ENCODE data around the gene FAR2. TPM values are rescaled to one million over a fixed set of nuclear protein-coding genes. Genes with fewer than 3 reads are reported as not detected.
"Not testable (repeated sequence)": the region's sequence is repeated elsewhere in the genome, so short reads cannot be mapped to it uniquely, and the experiment has no call there.

The FAR2 gene
- total RNA-seq, 2 experiments from 2014 or later, result 0.53 to 1.6 TPM

DNA sequence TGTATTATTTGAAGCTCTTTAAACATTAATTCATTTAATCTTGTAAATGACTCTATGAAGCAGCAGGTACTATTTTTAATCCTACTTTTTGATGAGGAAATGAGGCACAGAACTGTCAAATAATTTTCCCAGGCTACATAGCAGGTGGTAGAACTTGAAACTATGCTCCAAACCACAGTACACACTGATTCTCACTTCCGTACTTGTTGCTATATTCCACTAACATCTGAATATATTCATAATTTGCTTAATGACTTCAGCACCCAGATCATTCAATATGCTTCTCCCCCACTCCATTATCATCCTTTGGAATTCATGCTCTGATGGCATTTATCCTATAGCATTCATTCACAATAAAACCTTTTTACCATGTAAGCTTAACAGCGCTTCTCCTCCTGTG lies 227.0 kb downstream of the FAR2 start:
- CTCF ChIA-PET, result interaction anchor here (1.0 kb wide), 1 partner anchor 12 kb away, joined by 3 read pairs; no protein-coding TSS in a partner anchor
- no peak overlapping the region for H3K27ac Mint-ChIP-seq

DNA sequence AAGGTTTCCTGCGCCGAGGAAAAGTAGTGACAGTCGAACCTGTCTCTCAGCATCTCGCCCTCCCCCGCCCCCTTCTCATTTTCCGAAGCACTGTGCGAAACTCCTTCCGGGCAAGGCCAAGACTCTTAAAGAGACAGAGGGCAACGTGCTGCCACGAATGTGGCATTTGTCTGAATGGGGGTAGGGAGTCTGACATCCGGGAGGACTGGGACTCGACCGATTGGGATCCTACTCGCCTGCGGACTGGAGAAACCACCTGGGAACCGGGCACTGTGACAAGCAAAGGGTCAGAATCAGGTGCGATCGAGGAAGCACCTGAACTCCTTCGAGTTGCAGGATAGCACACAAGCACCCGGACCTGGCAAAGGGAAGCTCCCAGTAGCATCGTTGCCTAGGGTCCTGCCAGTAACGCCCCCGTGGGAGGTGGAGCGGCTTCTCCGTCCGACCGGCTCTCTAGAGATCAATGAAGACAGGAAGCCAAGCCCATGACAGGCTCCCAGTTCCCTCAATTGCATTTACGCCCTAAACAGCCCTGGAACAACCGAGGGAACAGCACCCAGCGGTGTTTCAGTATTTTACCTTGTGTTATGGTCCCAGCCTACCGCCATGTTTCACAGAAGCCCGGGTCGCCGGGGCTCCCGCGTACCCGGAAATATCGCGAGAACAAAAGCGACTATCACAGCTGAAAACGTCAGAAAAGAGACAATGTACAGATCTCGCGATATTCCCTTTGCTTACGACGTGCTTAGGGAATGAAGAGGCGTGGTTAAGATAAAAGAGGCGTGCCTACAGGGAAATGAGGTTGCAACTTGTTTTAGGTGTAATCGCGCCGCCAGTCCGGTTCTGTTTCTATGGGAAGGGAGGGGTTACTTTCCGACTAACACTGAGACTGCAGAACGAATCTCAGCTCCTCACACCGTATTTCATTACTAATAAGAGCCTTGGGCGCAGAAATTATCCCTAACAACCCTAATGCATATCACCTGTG lies 231.8 kb downstream of the FAR2 start, which contains the start of gene ERGIC2:
ERGIC2 (minus strand) TSS at position 637 of the 988 bp plus-strand sequence. CDS start 9,539 bp downstream, outside the sequence.
- ATAC-seq (ENCODE audit: poor library complexity) (peak; percentile 87), DNase-seq (peak; percentile 79 to 98 (median 86))
- intact Hi-C loops (cut with DNase I, micrococcal nuclease), result loop anchor here (2.0 to 10.0 kb wide), 7 partner anchors 46 to 1944 kb away; partner anchors contain the start of genes MRPS35 (in 1 of the 2), PPFIBP1 (in 1 of the 2) and SINHCAF (in 1 of the 2)
- Mint-ChIP-seq H3K36me3 (ENCODE audit: low read depth) (peaks cover 33% of the 10 kb centered on the region), H3K27ac (peak within 1 kb of the TSS; percentile 96), H3K27me3 (no peaks in the 10 kb centered on the region), H3K4me1 (ENCODE audit: low read depth) (peaks cover 43% of the 10 kb centered on the region), H3K9me3 (no peaks in the 10 kb centered on the region), H3K4me3 (peak within 1 kb of the TSS; percentile 98)
- H3K4me3 ChIP-seq (ENCODE audit: low read length), result peak within 1 kb of the TSS; percentile 83
- peak within 1 kb of the TSS; percentile 94 to 96 for H3K27ac ChIP-seq (ENCODE audit: low read depth in 1 of 2, low read length in 2 of 2)
- CTCF ChIA-PET, result interaction anchor here (1.6 kb wide), 1 partner anchor 47 kb away, joined by 4 read pairs; no protein-coding TSS in a partner anchor
- H3K27me3 ChIP-seq (ENCODE audit: control insufficient read depth in 1 of 2, insufficient read depth in 2 of 2, low read length in 2 of 2), result no peaks in the 10 kb centered on the region
- H3K4me1 ChIP-seq (ENCODE audit: insufficient read depth, low read length), result no peaks in the 10 kb centered on the region
- TF ChIP-seq, protein P1, sequence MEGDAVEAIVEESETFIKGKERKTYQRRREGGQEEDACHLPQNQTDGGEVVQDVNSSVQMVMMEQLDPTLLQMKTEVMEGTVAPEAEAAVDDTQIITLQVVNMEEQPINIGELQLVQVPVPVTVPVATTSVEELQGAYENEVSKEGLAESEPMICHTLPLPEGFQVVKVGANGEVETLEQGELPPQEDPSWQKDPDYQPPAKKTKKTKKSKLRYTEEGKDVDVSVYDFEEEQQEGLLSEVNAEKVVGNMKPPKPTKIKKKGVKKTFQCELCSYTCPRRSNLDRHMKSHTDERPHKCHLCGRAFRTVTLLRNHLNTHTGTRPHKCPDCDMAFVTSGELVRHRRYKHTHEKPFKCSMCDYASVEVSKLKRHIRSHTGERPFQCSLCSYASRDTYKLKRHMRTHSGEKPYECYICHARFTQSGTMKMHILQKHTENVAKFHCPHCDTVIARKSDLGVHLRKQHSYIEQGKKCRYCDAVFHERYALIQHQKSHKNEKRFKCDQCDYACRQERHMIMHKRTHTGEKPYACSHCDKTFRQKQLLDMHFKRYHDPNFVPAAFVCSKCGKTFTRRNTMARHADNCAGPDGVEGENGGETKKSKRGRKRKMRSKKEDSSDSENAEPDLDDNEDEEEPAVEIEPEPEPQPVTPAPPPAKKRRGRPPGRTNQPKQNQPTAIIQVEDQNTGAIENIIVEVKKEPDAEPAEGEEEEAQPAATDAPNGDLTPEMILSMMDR (IDR thresholded peaks at IDR 0.05), result no peak
- POLR2A ChIA-PET, result interaction anchor here (0.6 to 2.2 kb wide), 21 partner anchors 10 to 1946 kb away, joined by 3 to 23 read pairs (median 3); partner anchors contain the start of genes CAPRIN2, IPO8, KLHL42 and MANSC4
- no peaks in the 10 kb centered on the region for H3K9me3 ChIP-seq (ENCODE audit: control insufficient read depth in 1 of 2, insufficient read depth in 1 of 2, low read length in 2 of 2)
- peaks cover 13% of the 10 kb centered on the region for H3K36me3 ChIP-seq (ENCODE audit: insufficient read depth, low read length)

More for the DNA sequence above, 227.0 kb downstream of the FAR2 start:
- no peaks in the 10 kb centered on the region for H3K27me3 ChIP-seq (ENCODE audit: control insufficient read depth in 1 of 2, insufficient read depth in 2 of 2, low read length in 2 of 2)
- Mint-ChIP-seq H3K27me3 (no peaks in the 10 kb centered on the region), H3K4me3 (no peak overlapping the region), H3K36me3 (ENCODE audit: low read depth) (peaks cover 35% of the 10 kb centered on the region), H3K9me3 (no peaks in the 10 kb centered on the region), H3K4me1 (ENCODE audit: low read depth) (peaks cover 31% of the 10 kb centered on the region)
- ATAC-seq (ENCODE audit: poor library complexity), result no peak
- intact Hi-C loops (cut with DNase I, micrococcal nuclease), result loop anchor here in 1 of 2 experiments (5.0 to 10.0 kb wide), 2 partner anchors 1181 to 1376 kb away; partner anchors contain the start of genes CAPRIN2 and CCDC91
- no peak overlapping the region for H3K27ac ChIP-seq (ENCODE audit: low read depth in 1 of 2, low read length in 2 of 2)
- peaks cover 17% of the 10 kb centered on the region for H3K36me3 ChIP-seq (ENCODE audit: insufficient read depth, low read length)
- TF ChIP-seq, protein P1 (IDR thresholded peaks at IDR 0.05), result no peak
- no peak overlapping the region for H3K4me3 ChIP-seq (ENCODE audit: low read length)
- no peak for DNase-seq
- POLR2A ChIA-PET, result no interaction called here
- H3K4me1 ChIP-seq (ENCODE audit: insufficient read depth, low read length), result no peaks in the 10 kb centered on the region
- no peaks in the 10 kb centered on the region for H3K9me3 ChIP-seq (ENCODE audit: control insufficient read depth in 1 of 2, insufficient read depth in 1 of 2, low read length in 2 of 2)

DNA sequence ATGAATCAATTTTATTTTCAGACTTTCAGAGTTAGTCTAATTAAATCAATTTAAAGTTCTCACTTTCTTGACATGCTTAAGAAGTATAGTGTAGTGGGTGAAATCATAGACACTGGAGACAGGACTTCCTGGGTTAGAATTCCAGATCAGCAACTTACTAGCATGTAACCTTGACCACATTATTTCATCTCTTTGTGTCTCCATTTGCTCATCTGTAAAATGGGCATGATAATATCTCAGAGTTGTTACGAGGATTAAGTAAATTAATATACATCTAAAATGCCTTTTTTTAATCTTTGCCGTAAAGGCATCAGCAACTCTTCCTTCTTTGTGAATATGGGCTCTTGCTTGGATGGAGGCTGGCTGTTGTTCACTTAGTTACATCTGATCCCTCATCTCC lies 233.2 kb downstream of the FAR2 start:
- ATAC-seq (ENCODE audit: poor library complexity) (no peak), DNase-seq (no peak)
- H3K4me3 ChIP-seq (ENCODE audit: low read length), result no peak overlapping the region
- peak overlapping the region; percentile 98 for H3K4me3 Mint-ChIP-seq
- H3K27me3 Mint-ChIP-seq, result no peaks in the 10 kb centered on the region
- ChIA-PET CTCF (no interaction called here), POLR2A (no interaction called here)
- no peaks in the 10 kb centered on the region for H3K27me3 ChIP-seq (ENCODE audit: control insufficient read depth in 1 of 2, insufficient read depth in 2 of 2, low read length in 2 of 2)
- no peak overlapping the region for H3K27ac ChIP-seq (ENCODE audit: low read depth in 1 of 2, low read length in 2 of 2)
- no peaks in the 10 kb centered on the region for H3K9me3 Mint-ChIP-seq
- H3K36me3 ChIP-seq (ENCODE audit: insufficient read depth, low read length), result peaks cover 9% of the 10 kb centered on the region
- H3K27ac Mint-ChIP-seq, result peak overlapping the region; percentile 96
- peaks cover 43% of the 10 kb centered on the region for H3K4me1 Mint-ChIP-seq (ENCODE audit: low read depth)
- H3K36me3 Mint-ChIP-seq (ENCODE audit: low read depth), result peaks cover 22% of the 10 kb centered on the region
- TF ChIP-seq, protein P1 (IDR thresholded peaks at IDR 0.05), result no peak
- no peaks in the 10 kb centered on the region for H3K4me1 ChIP-seq (ENCODE audit: insufficient read depth, low read length)
- intact Hi-C loops (cut with DNase I, micrococcal nuclease), result loop anchor here (5.0 to 10.0 kb wide), 6 partner anchors 45 to 1943 kb away; partner anchors contain the start of genes MRPS35 (in 1 of the 2), PPFIBP1 (in 1 of the 2) and SINHCAF (in 1 of the 2)
- no peaks in the 10 kb centered on the region for H3K9me3 ChIP-seq (ENCODE audit: control insufficient read depth in 1 of 2, insufficient read depth in 1 of 2, low read length in 2 of 2)

DNA sequence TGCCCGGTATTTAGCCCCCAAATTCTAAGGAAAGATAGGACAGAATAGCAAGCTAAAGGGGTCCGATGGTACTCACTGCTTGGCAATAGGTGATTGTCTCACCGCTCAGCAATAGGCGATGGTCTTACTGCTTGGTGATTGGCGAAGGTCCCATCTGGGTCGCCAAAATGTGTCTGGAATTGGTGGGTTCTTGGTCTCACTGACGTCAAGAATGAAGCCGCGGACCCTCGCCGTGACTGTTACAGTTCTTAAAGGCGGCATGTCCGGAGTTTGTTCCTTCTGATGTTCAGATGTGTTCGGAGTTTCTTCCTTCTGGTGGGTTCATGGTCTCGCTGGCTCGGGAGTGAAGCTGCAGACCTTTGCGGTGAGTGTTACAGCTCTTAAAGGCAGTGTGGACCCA lies 236.1 kb downstream of the FAR2 start:
- H3K36me3 ChIP-seq (ENCODE audit: insufficient read depth, low read length); H3K4me3 Mint-ChIP-seq; H3K27ac Mint-ChIP-seq; H3K4me1 ChIP-seq (ENCODE audit: insufficient read depth, low read length); H3K27me3 ChIP-seq (ENCODE audit: control insufficient read depth in 1 of 2, insufficient read depth in 2 of 2, low read length in 2 of 2); H3K27me3 Mint-ChIP-seq; ATAC-seq (ENCODE audit: poor library complexity); H3K9me3 Mint-ChIP-seq; DNase-seq; H3K9me3 ChIP-seq (ENCODE audit: control insufficient read depth in 1 of 2, insufficient read depth in 1 of 2, low read length in 2 of 2); POLR2A ChIA-PET; CTCF ChIA-PET; H3K4me3 ChIP-seq (ENCODE audit: low read length); H3K27ac ChIP-seq (ENCODE audit: low read depth in 1 of 2, low read length in 2 of 2): not testable (repeated sequence)
- Mint-ChIP-seq H3K36me3 (ENCODE audit: low read depth) (peaks cover 15% of the 10 kb centered on the region), H3K4me1 (ENCODE audit: low read depth) (peaks cover 30% of the 10 kb centered on the region)
- intact Hi-C loops (cut with DNase I, micrococcal nuclease), result loop anchor here in 1 of 2 experiments (10.0 kb wide), 3 partner anchors 1670 to 1940 kb away; partner anchors contain the start of genes MRPS35, PPFIBP1 and SINHCAF

Measured in CD4-positive, alpha-beta T cell (primary cell).